HG03378 (cell line): ENCODE data around the gene GPC6.
"Not testable (repeated sequence)": the region's sequence is repeated elsewhere in the genome, so short reads cannot be mapped to it uniquely, and the experiment has no call there.

Source experiments
- ATAC-seq: cut with Tn5 transposase; IDR thresholded peaks from one replicate; pipeline ENCODE4 v1.9.1; 2021; ENCODE audit warnings: mild to moderate bottlenecking, moderate library complexity; ENCODE audit not compliant: unreplicated experiment

GPC6 gene

GRCh38 chr13:93422980-93423543 lies 196.5 kb downstream of the GPC6 start:
- no peak for ATAC-seq

- no peak for ATAC-seq
These were observed 198.8 kb downstream of the GPC6 start for GRCh38 chr13:93425411-93425810.

GRCh38 chr13:93430381-93430780 lies 203.8 kb downstream of the GPC6 start:
- ATAC-seq: no peak

- no peak for ATAC-seq
These were observed 209.0 kb downstream of the GPC6 start for GRCh38 chr13:93435651-93436050.

GRCh38 chr13:93437081-93437480 lies 210.5 kb downstream of the GPC6 start:
- ATAC-seq: no peak

- no peak for ATAC-seq
These were observed 219.6 kb downstream of the GPC6 start for GRCh38 chr13:93446238-93446637.

- no peak for ATAC-seq
These were observed 223.6 kb downstream of the GPC6 start for GRCh38 chr13:93450191-93450621.

GRCh38 chr13:93450761-93451160 lies 224.2 kb downstream of the GPC6 start:
- ATAC-seq: no peak

- ATAC-seq: not testable (repeated sequence)
These were observed 228.1 kb downstream of the GPC6 start for GRCh38 chr13:93454676-93455235.

GRCh38 chr13:93455861-93456260 lies 229.3 kb downstream of the GPC6 start:
- ATAC-seq: no peak

- ATAC-seq: no peak
These were observed 233.4 kb downstream of the GPC6 start for GRCh38 chr13:93460005-93460404.

GRCh38 chr13:93462151-93462550 lies 235.5 kb downstream of the GPC6 start:
- no peak for ATAC-seq

GRCh38 chr13:93466502-93467036 lies 240.0 kb downstream of the GPC6 start:
- ATAC-seq: no peak

GRCh38 chr13:93467175-93467574 lies 240.6 kb downstream of the GPC6 start:
- ATAC-seq: no peak

GRCh38 chr13:93468433-93468832 lies 241.8 kb downstream of the GPC6 start:
- no peak for ATAC-seq

- ATAC-seq: no peak
These were observed 245.7 kb downstream of the GPC6 start for GRCh38 chr13:93472296-93472695.

GRCh38 chr13:93472814-93473296 lies 246.2 kb downstream of the GPC6 start:
- no peak for ATAC-seq

GRCh38 chr13:93473441-93474270 lies 247.0 kb downstream of the GPC6 start:
- ATAC-seq: no peak

GRCh38 chr13:93476175-93476574 lies 249.6 kb downstream of the GPC6 start:
- no peak for ATAC-seq

GRCh38 chr13:93477238-93477637 lies 250.6 kb downstream of the GPC6 start:
- ATAC-seq: no peak

GRCh38 chr13:93480553-93481106 lies 254.0 kb downstream of the GPC6 start:
- no peak for ATAC-seq
